ENCODE results near the gene MRPS9.

Gene MRPS9

GRCh38 chr2:105037572-105038382, at the start of gene MRPS9:
TSS of gene MRPS9 (plus strand) at chr2:105038069. CDS start at chr2:105038093, 24 bp downstream.
- peak; percentile 97 for DNase-seq

- no peak for DNase-seq
These were observed 32.5 kb upstream of the MRPS9 start for GRCh38 chr2:105005181-105005951.

GRCh38 chr2:105007367-105007766, 30.5 kb upstream of the MRPS9 start:
- DNase-seq, result no peak

GRCh38 chr2:105032476-105032875, 5.4 kb upstream of the MRPS9 start:
- no peak for DNase-seq

GRCh38 chr2:105034170-105034569, 3.7 kb upstream of the MRPS9 start:
- DNase-seq, result no peak

- no peak for DNase-seq
These were observed 653 bp downstream of the MRPS9 start for GRCh38 chr2:105038383-105039061.

GRCh38 chr2:105039559-105039958, 1.7 kb downstream of the MRPS9 start:
- no peak for DNase-seq

GRCh38 chr2:105042189-105042588, 4.3 kb downstream of the MRPS9 start:
- DNase-seq, result no peak

GRCh38 chr2:105052773-105053172, 14.9 kb downstream of the MRPS9 start:
- DNase-seq, result no peak

- no peak for DNase-seq
These were observed 17.7 kb downstream of the MRPS9 start for GRCh38 chr2:105055613-105056012.

GRCh38 chr2:105056245-105056644, 18.4 kb downstream of the MRPS9 start:
- DNase-seq, result no peak

- DNase-seq, result no peak
These were observed 19.1 kb downstream of the MRPS9 start for GRCh38 chr2:105057005-105057404.

GRCh38 chr2:105061560-105061959, 23.7 kb downstream of the MRPS9 start:
- no peak for DNase-seq

- DNase-seq, result no peak
These were observed 24.3 kb downstream of the MRPS9 start for GRCh38 chr2:105062158-105062557.

GRCh38 chr2:105068387-105068786, 30.5 kb downstream of the MRPS9 start:
- no peak for DNase-seq

GRCh38 chr2:105068875-105069274, 31.0 kb downstream of the MRPS9 start:
- DNase-seq, result no peak

GRCh38 chr2:105070010-105070865, 32.4 kb downstream of the MRPS9 start:
- DNase-seq, result no peak

- DNase-seq, result no peak
These were observed 33.5 kb downstream of the MRPS9 start for GRCh38 chr2:105071379-105071778.

- DNase-seq, result no peak
These were observed 34.2 kb downstream of the MRPS9 start for GRCh38 chr2:105072039-105072438.

GRCh38 chr2:105073591-105073990, 35.7 kb downstream of the MRPS9 start:
- no peak for DNase-seq

GRCh38 chr2:105076121-105076520, 38.3 kb downstream of the MRPS9 start:
- DNase-seq, result no peak

GRCh38 chr2:105078906-105079495, 41.1 kb downstream of the MRPS9 start:
- DNase-seq, result no peak

All from activated T-cell treated with anti-CD3 and anti-CD28 coated beads for 4 hours (primary cell).